Esophagus muscularis mucosa (tissue), 3 donors: ENCODE results near the gene OFD1.

Source experiments
- CTCF ChIP-seq, 3 experiments: fragments of 200-600 bp in 2 of 3; fragments of 450-650 bp in 1 of 3; sonication (generic) in 2 of 3; IDR thresholded peaks; one replicate each; pipeline ENCODE4 v1.5.1; 2017 to 2019; ENCODE audit warnings: antibody characterized with exemption in 3 of 3, mild to moderate bottlenecking in 2 of 3, moderate library complexity in 1 of 3
- EP300 ChIP-seq: sonication (generic); formaldehyde crosslinking; IDR thresholded peaks from one replicate; pipeline ENCODE4 v1.6.1; 2017; ENCODE audit warnings: antibody characterized with exemption

GRCh38 chrX:13775837-13776236, 41.3 kb downstream of the OFD1 start:
- TF ChIP-seq CTCF (IDR thresholded peaks at IDR 0.05) (no peak), EP300 (no peak)
